Naive thymus-derived CD4-positive, alpha-beta T cell (primary cell): ENCODE measurements around the gene RAB10. TPM values are rescaled to one million over a fixed set of nuclear protein-coding genes. Genes with fewer than 3 reads are reported as not detected.
"Not testable (repeated sequence)": the region's sequence is repeated elsewhere in the genome, so short reads cannot be mapped to it uniquely, and the experiment has no call there.

Experiments
- ATAC-seq: fragments of 150-1000 bp; cut with Tn5 transposase; 2 replicates; pipeline ENCODE4 v1.10.0; 2021; ENCODE audit warnings: mild to moderate bottlenecking, moderate library complexity
- CTCF ChIA-PET: fragments of 350-600 bp; sonication (Branson Sonifier 250); formaldehyde crosslinking; loops from one replicate; lab custom pipeline; 2021; ENCODE audit warnings: antibody characterized with exemption; lab: Charles Lee
- POLR2A ChIA-PET: fragments of 350-600 bp; sonication (Branson Sonifier 250); formaldehyde crosslinking; loops from one replicate; lab custom pipeline; 2021; ENCODE audit warnings: antibody characterized with exemption, inconsistent platforms; lab: Charles Lee
- DNase-seq, 9 donors: peaks; one replicate each; pipeline versions ENCODE4 v3.0.0 to v3.0.0-alpha.2; 2020 to 2022; ENCODE audit warnings: mixed read lengths in 1 of 9
- H3K27ac ChIP-seq: one replicate; pipeline ENCODE4 v1.7.0; 2013; ENCODE audit warnings: mild to moderate bottlenecking, low read depth, low read length, moderate library complexity
- H3K27me3 ChIP-seq, 2 donors: one replicate each; pipeline ENCODE4 v1.7.0; 2013; ENCODE audit warnings: low read length in 2 of 2, mild to moderate bottlenecking in 2 of 2, moderate library complexity in 2 of 2; ENCODE audit not compliant: control insufficient read depth in 2 of 2, insufficient read depth in 2 of 2
- H3K36me3 ChIP-seq, 3 experiments: 1 replicate in 2 of 3; 2 replicates in 1 of 3; pipeline ENCODE4 v1.7.0; 2013; ENCODE audit warnings: low read length in 3 of 3, mild to moderate bottlenecking in 3 of 3, moderate library complexity in 1 of 3; ENCODE audit not compliant: insufficient read depth in 3 of 3, control insufficient read depth in 2 of 3
- H3K4me1 ChIP-seq, 2 donors: one replicate each; pipeline ENCODE4 v1.7.0; 2013; ENCODE audit warnings: low read length in 2 of 2, mild to moderate bottlenecking in 2 of 2, moderate library complexity in 1 of 2; ENCODE audit not compliant: control insufficient read depth in 2 of 2, insufficient read depth in 2 of 2
- H3K4me3 ChIP-seq: 2 replicates; pipeline ENCODE4 v1.7.0; 2013; ENCODE audit warnings: mild to moderate bottlenecking, low read length
- H3K9me3 ChIP-seq, 3 experiments: 1 replicate in 2 of 3; 2 replicates in 1 of 3; pipeline ENCODE4 v1.7.0; 2013; ENCODE audit warnings: low read length in 3 of 3; ENCODE audit not compliant: control insufficient read depth in 2 of 3
- H3K27ac Mint-ChIP-seq, 9 donors: one replicate each; pipeline ENCODE4 v1.8.0; 2020 to 2022; ENCODE audit warnings: mixed read lengths in 9 of 9, mild to moderate bottlenecking in 8 of 9, moderate library complexity in 5 of 9, inconsistent platforms in 2 of 9
- H3K27me3 Mint-ChIP-seq, 5 donors: one replicate each; pipeline ENCODE4 v1.8.0; 2021 to 2022; ENCODE audit warnings: mixed read lengths in 5 of 5, mild to moderate bottlenecking in 1 of 5
- H3K36me3 Mint-ChIP-seq, 5 donors: one replicate each; pipeline ENCODE4 v1.8.0; 2020 to 2022; ENCODE audit warnings: mixed read lengths in 5 of 5, mild to moderate bottlenecking in 3 of 5, inconsistent platforms in 1 of 5
- H3K4me1 Mint-ChIP-seq, 7 donors: one replicate each; pipeline ENCODE4 v1.8.0; 2020 to 2022; ENCODE audit warnings: mixed read lengths in 7 of 7, mild to moderate bottlenecking in 3 of 7, inconsistent platforms in 1 of 7
- H3K4me3 Mint-ChIP-seq, 10 donors: one replicate each; pipeline ENCODE4 v1.8.0; 2020 to 2022; ENCODE audit warnings: mild to moderate bottlenecking in 10 of 10, mixed read lengths in 10 of 10, moderate library complexity in 6 of 10, inconsistent platforms in 2 of 10
- H3K9me3 Mint-ChIP-seq, 11 donors: one replicate each; pipeline ENCODE4 v1.8.0; 2020 to 2022; ENCODE audit warnings: mixed read lengths in 11 of 11, mild to moderate bottlenecking in 4 of 11, inconsistent platforms in 1 of 11, moderate library complexity in 1 of 11
- intact Hi-C, 2 donors: fragments of 100-400 bp; cut with micrococcal nuclease; formaldehyde crosslinking; loops; one replicate each; pipeline ENCODE4 v1.15.1; 2023
- polyA plus RNA-seq, 2 donors: library from polyadenylated mRNA; unstranded; fragments of 300-500 nt; fragmentation: Illumina TruSeq; gene quantifications; one replicate each; pipeline ENCODE4 v1.2.3, GENCODE V29; 2021
- total RNA-seq, 6 experiments: library from RNA in 5 of 6; stranded (reverse) in 5 of 6; gene quantifications; 1 replicate in 5 of 6; 2 replicates in 1 of 6; pipeline ENCODE4 v1.2.3 and lab custom pipeline; 2021 to 2026

RAB10 gene
- total and polyA plus RNA-seq, 7 experiments from 2014 or later, result 25.6 to 108 (median 60.5) TPM

DNA sequence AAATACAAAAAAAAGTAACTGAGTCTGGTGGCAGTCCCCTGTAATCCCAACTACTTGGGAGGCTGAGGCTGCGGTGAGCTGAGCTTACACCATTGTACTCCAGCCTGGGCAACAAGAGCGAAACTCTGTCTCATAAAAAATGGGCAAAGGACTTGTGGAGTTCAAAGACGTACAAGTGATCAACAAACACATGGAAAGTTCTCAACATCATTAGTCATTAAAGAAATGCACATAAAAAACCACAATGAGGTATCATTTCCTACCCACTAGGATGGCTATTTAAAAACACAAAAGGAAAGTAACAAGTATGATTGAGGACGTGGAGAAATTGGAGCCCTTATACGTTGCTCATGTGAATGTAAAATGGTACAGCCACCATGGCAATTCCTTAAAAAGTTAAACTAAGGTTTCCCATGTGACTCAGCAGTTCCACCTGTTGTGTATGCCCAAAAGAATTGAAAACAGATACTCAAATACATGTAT, 52.3 kb downstream of the RAB10 start:
- no peak overlapping the region for H3K4me3 Mint-ChIP-seq

GRCh38 chr2:26086779-26087178, 52.9 kb downstream of the RAB10 start:
- peaks cover 0 to 11% (median 3%) of the 10 kb centered on the region in 11 donors for H3K9me3 Mint-ChIP-seq
- H3K27me3 ChIP-seq, result no peaks in the 10 kb centered on the region
- ChIA-PET CTCF (no interaction called here), POLR2A (no interaction called here)
- H3K4me3 Mint-ChIP-seq, result no peak overlapping the region
- peaks cover 24 to 40% (median 38%) of the 10 kb centered on the region in 7 donors for H3K4me1 Mint-ChIP-seq
- peaks cover 0 to 21% (median 7%) of the 10 kb centered on the region in 5 donors for H3K36me3 Mint-ChIP-seq
- peaks cover 4 to 8% of the 10 kb centered on the region in 2 donors for H3K4me1 ChIP-seq
- H3K9me3 ChIP-seq, result no peaks in the 10 kb centered on the region
- no peak overlapping the region for H3K27ac ChIP-seq
- no peak overlapping the region for H3K4me3 ChIP-seq
- intact Hi-C loops, result loop anchor here in 1 of 2 donors (2.0 to 5.0 kb wide), 2 partner anchors 18 to 94 kb away; no protein-coding TSS in a partner anchor
- no peak for DNase-seq
- no peak for ATAC-seq
- no peaks in the 10 kb centered on the region for H3K36me3 ChIP-seq
- H3K27me3 Mint-ChIP-seq, result no peaks in the 10 kb centered on the region
- H3K27ac Mint-ChIP-seq, result peak overlapping the region in 4 of 9 donors; percentile 2 to 43 (median 38)

More for the DNA sequence above, 52.3 kb downstream of the RAB10 start:
- Histone ChIP-seq H3K27me3 (no peaks in the 10 kb centered on the region), H3K4me3 (no peak overlapping the region), H3K27ac (no peak overlapping the region), H3K4me1 (peaks cover 2 to 4% of the 10 kb centered on the region in 2 donors), H3K36me3 (no peaks in the 10 kb centered on the region), H3K9me3 (peaks cover 0 to 3% (median 0%) of the 10 kb centered on the region in 3 experiments)
- ATAC-seq, result peak; percentile 22
- POLR2A ChIA-PET, result interaction anchor here (0.6 kb wide), 1 partner anchor 158 kb away, joined by 3 read pairs; the partner anchor contains the start of genes HADHA and HADHB
- Mint-ChIP-seq H3K9me3 (peaks cover 0 to 15% (median 3%) of the 10 kb centered on the region in 11 donors), H3K36me3 (peaks cover 2 to 20% (median 12%) of the 10 kb centered on the region in 5 donors), H3K27ac (peak overlapping the region in 3 of 9 donors; percentile 5 to 70 (median 42)), H3K27me3 (no peaks in the 10 kb centered on the region), H3K4me1 (peaks cover 18 to 35% (median 33%) of the 10 kb centered on the region in 7 donors)
- CTCF ChIA-PET, result interaction anchor here (0.7 kb wide), 1 partner anchor 130 kb away, joined by 4 read pairs; no protein-coding TSS in a partner anchor
- DNase-seq, result no peak
- intact Hi-C loops, result loop anchor here in 1 of 2 donors (2.0 to 5.0 kb wide), 2 partner anchors 17 to 94 kb away; no protein-coding TSS in a partner anchor

- Histone ChIP-seq H3K27ac (no peak overlapping the region), H3K9me3 (no peaks in the 10 kb centered on the region), H3K4me3 (no peak overlapping the region), H3K36me3 (no peaks in the 10 kb centered on the region), H3K27me3 (no peaks in the 10 kb centered on the region), H3K4me1 (peaks cover 4 to 8% of the 10 kb centered on the region in 2 donors)
- intact Hi-C loops, result loop anchor here (1.0 to 5.0 kb wide), 6 partner anchors 57 to 489 kb away; no protein-coding TSS in a partner anchor
- ChIA-PET CTCF (interaction anchor here (0.7 to 1.2 kb wide), 6 partner anchors 11 to 271 kb away, joined by 3 read pairs; no protein-coding TSS in a partner anchor), POLR2A (no interaction called here)
- Mint-ChIP-seq H3K4me1 (peaks cover 34 to 53% (median 49%) of the 10 kb centered on the region in 7 donors), H3K4me3 (peak overlapping the region in 1 of 10 donors; percentile 0), H3K9me3 (peaks cover 0 to 6% (median 3%) of the 10 kb centered on the region in 11 donors), H3K27me3 (no peaks in the 10 kb centered on the region), H3K27ac (peak overlapping the region in 1 of 9 donors; percentile 0), H3K36me3 (peaks cover 0 to 25% (median 8%) of the 10 kb centered on the region in 5 donors)
- ATAC-seq (peak; percentile 75), DNase-seq (peak in 7 of 9 donors; percentile 5 to 40 (median 28))
Observed at GRCh38 chr2:26088038-26088643, 54.3 kb downstream of the RAB10 start.

- CTCF ChIA-PET, result interaction anchor here (0.9 kb wide), 1 partner anchor 61 kb away, joined by 3 read pairs; no protein-coding TSS in a partner anchor
- H3K4me1 ChIP-seq, H3K4me3 ChIP-seq, H3K9me3 Mint-ChIP-seq, DNase-seq, POLR2A ChIA-PET, H3K27me3 ChIP-seq, H3K4me3 Mint-ChIP-seq, H3K27me3 Mint-ChIP-seq, ATAC-seq, H3K27ac Mint-ChIP-seq, H3K27ac ChIP-seq, H3K36me3 ChIP-seq, H3K9me3 ChIP-seq: not testable (repeated sequence)
- Mint-ChIP-seq H3K4me1 (peaks cover 37 to 57% (median 48%) of the 10 kb centered on the region in 7 donors), H3K36me3 (peaks cover 0 to 27% (median 12%) of the 10 kb centered on the region in 5 donors)
- intact Hi-C loops, result loop anchor here (1.0 to 5.0 kb wide), 6 partner anchors 56 to 488 kb away; no protein-coding TSS in a partner anchor
Observed at GRCh38 chr2:26088931-26089330, 55.0 kb downstream of the RAB10 start.

- POLR2A ChIA-PET, result no interaction called here
- Mint-ChIP-seq H3K27ac (peak overlapping the region in 1 of 9 donors; percentile 10), H3K4me1 (peaks cover 37 to 57% (median 45%) of the 10 kb centered on the region in 7 donors), H3K4me3 (no peak overlapping the region), H3K9me3 (no peaks in the 10 kb centered on the region), H3K36me3 (peaks cover 0 to 25% (median 9%) of the 10 kb centered on the region in 5 donors), H3K27me3 (no peaks in the 10 kb centered on the region)
- CTCF ChIA-PET, result no interaction called here
- Histone ChIP-seq H3K9me3 (no peaks in the 10 kb centered on the region), H3K4me3 (no peak overlapping the region), H3K36me3 (no peaks in the 10 kb centered on the region), H3K27ac (no peak overlapping the region), H3K4me1 (peaks cover 4 to 8% of the 10 kb centered on the region in 2 donors), H3K27me3 (no peaks in the 10 kb centered on the region)
- intact Hi-C loops, result loop anchor here (2.0 to 5.0 kb wide), 3 partner anchors 97 to 487 kb away; no protein-coding TSS in a partner anchor
- ATAC-seq (no peak), DNase-seq (no peak)
Observed at GRCh38 chr2:26089337-26089736, 55.5 kb downstream of the RAB10 start.

- Mint-ChIP-seq H3K4me3 (no peak overlapping the region), H3K27ac (peak overlapping the region in 2 of 9 donors; percentile 5 to 22), H3K36me3 (peaks cover 4 to 27% (median 24%) of the 10 kb centered on the region in 5 donors), H3K4me1 (peaks cover 24 to 58% (median 51%) of the 10 kb centered on the region in 7 donors), H3K27me3 (no peaks in the 10 kb centered on the region), H3K9me3 (no peaks in the 10 kb centered on the region)
- no peak overlapping the region for H3K27ac ChIP-seq
- ATAC-seq (no peak), DNase-seq (no peak)
- intact Hi-C loops, result no loop called here
- H3K4me3 ChIP-seq, result no peak overlapping the region
- peaks cover 0 to 8% of the 10 kb centered on the region in 2 donors for H3K4me1 ChIP-seq
- no peaks in the 10 kb centered on the region for H3K27me3 ChIP-seq
- H3K36me3 ChIP-seq, result peaks cover 0 to 8% (median 0%) of the 10 kb centered on the region in 3 experiments
- CTCF ChIA-PET, result no interaction called here
- no peaks in the 10 kb centered on the region for H3K9me3 ChIP-seq
- POLR2A ChIA-PET, result no interaction called here
Observed at GRCh38 chr2:26095758-26096157, 61.9 kb downstream of the RAB10 start.
